Suprapubic skin (tissue), 4 donors: ENCODE results near the gene PANK3. TPM values are rescaled to one million over a fixed set of nuclear protein-coding genes. Genes with fewer than 3 reads are reported as not detected.

Experiments
- DNase-seq, 2 donors: peaks; one replicate each; pipeline ENCODE4 v3.0.0-alpha.2; 2019; ENCODE audit warnings: low spot score in 2 of 2
- H3K27ac ChIP-seq: fragments of 200-600 bp; sonication (generic); one replicate; pipeline ENCODE4 v1.5.1; 2019
- H3K27me3 ChIP-seq: fragments of 200-600 bp; sonication (generic); one replicate; pipeline ENCODE4 v1.5.1; 2019
- H3K36me3 ChIP-seq: fragments of 200-600 bp; sonication (generic); one replicate; pipeline ENCODE4 v1.5.1; 2019
- H3K4me1 ChIP-seq: fragments of 200-600 bp; sonication (generic); one replicate; pipeline ENCODE4 v1.5.1; 2019
- H3K4me3 ChIP-seq: fragments of 200-600 bp; sonication (generic); one replicate; pipeline ENCODE4 v1.5.1; 2019; ENCODE audit warnings: mild to moderate bottlenecking
- H3K9me3 ChIP-seq: fragments of 200-600 bp; sonication (generic); one replicate; pipeline ENCODE4 v1.5.1; 2019
- CTCF ChIP-seq, 2 donors: fragments of 200-600 bp in 1 of 2; fragments of 450-650 bp in 1 of 2; sonication (generic) in 1 of 2; IDR thresholded peaks; one replicate each; pipeline ENCODE4 v1.5.1; 2016 to 2019; ENCODE audit warnings: antibody characterized with exemption in 2 of 2, mild to moderate bottlenecking in 1 of 2, moderate library complexity in 1 of 2
- EP300 ChIP-seq: sonication (generic); formaldehyde crosslinking; IDR thresholded peaks from one replicate; pipeline ENCODE4 v1.6.1; 2017; ENCODE audit warnings: antibody characterized with exemption
- POLR2A ChIP-seq, 2 donors: fragments of 450-650 bp; IDR thresholded peaks; one replicate each; pipeline ENCODE4 v1.6.1; 2017; ENCODE audit warnings: antibody characterized with exemption in 2 of 2, mild to moderate bottlenecking in 2 of 2, moderate library complexity in 2 of 2
- POLR2AphosphoS5 ChIP-seq, 3 donors: sonication (generic); formaldehyde crosslinking; IDR thresholded peaks; one replicate each; pipeline ENCODE4 v1.6.1; 2017; ENCODE audit warnings: antibody characterized with exemption in 3 of 3
- WGBS: methylation state at CpG from one replicate; pipeline ENCODE4 v1.1.5; 2018; 5-methylcytosine and 5-hydroxymethylcytosine counted together
- total RNA-seq, 4 donors: library from RNA; depleted of rRNA; stranded (reverse); fragments of >200 nt; gene quantifications; one replicate each; pipeline ENCODE4 v1.1.0, GENCODE V29; 2016

The PANK3 gene
- total RNA-seq, 4 donors from 2014 or later = 30.3 to 53.7 (median 35.0) TPM

GRCh38 chr5:168603746-168604145 lies 24.6 kb upstream of the PANK3 start:
- Histone ChIP-seq H3K9me3 (no peaks in the 10 kb centered on the region), H3K4me1 (no peaks in the 10 kb centered on the region), H3K27me3 (no peaks in the 10 kb centered on the region), H3K4me3 (no peak overlapping the region), H3K36me3 (no peaks in the 10 kb centered on the region), H3K27ac (no peak overlapping the region)
- DNase-seq = no peak
- no peak for TF ChIP-seq EP300
- no peak for TF ChIP-seq CTCF (IDR thresholded peaks at IDR 0.05)
- no peak for TF ChIP-seq POLR2A (IDR thresholded peaks at IDR 0.05)
- TF ChIP-seq POLR2AphosphoS5 (IDR thresholded peaks at IDR 0.05) = no peak

- no peak overlapping the region for H3K4me3 ChIP-seq
- no peak for TF ChIP-seq EP300
- no peak for TF ChIP-seq CTCF (IDR thresholded peaks at IDR 0.05)
- no peak for TF ChIP-seq POLR2AphosphoS5 (IDR thresholded peaks at IDR 0.05)
- no peak for TF ChIP-seq POLR2A (IDR thresholded peaks at IDR 0.05)
- no peaks in the 10 kb centered on the region for H3K4me1 ChIP-seq
Observed at GRCh38 chr5:168602517-168602916, 23.3 kb upstream of the PANK3 start.

GRCh38 chr5:168601972-168602371 lies 22.8 kb upstream of the PANK3 start:
- no peaks in the 10 kb centered on the region for H3K4me1 ChIP-seq
- H3K36me3 ChIP-seq = no peaks in the 10 kb centered on the region
- no peak overlapping the region for H3K4me3 ChIP-seq
- no peaks in the 10 kb centered on the region for H3K27me3 ChIP-seq
- no peaks in the 10 kb centered on the region for H3K9me3 ChIP-seq
- no peak overlapping the region for H3K27ac ChIP-seq
- no peak for TF ChIP-seq EP300
- no peak for TF ChIP-seq CTCF (IDR thresholded peaks at IDR 0.05)
- no peak for TF ChIP-seq POLR2A (IDR thresholded peaks at IDR 0.05)
- no peak for TF ChIP-seq POLR2AphosphoS5 (IDR thresholded peaks at IDR 0.05)
- DNase-seq = no peak
- 70% methylated on average over 2 of the region's 2 CpGs for WGBS

More at GRCh38 chr5:168602517-168602916, 23.3 kb upstream of the PANK3 start:
- DNase-seq = no peak
- H3K27me3 ChIP-seq = no peaks in the 10 kb centered on the region
- H3K36me3 ChIP-seq = no peaks in the 10 kb centered on the region
- H3K9me3 ChIP-seq = no peaks in the 10 kb centered on the region
- H3K27ac ChIP-seq = no peak overlapping the region

GRCh38 chr5:168600409-168600808 lies 21.2 kb upstream of the PANK3 start:
- Histone ChIP-seq H3K9me3 (no peaks in the 10 kb centered on the region), H3K27ac (no peak overlapping the region), H3K36me3 (no peaks in the 10 kb centered on the region), H3K4me1 (no peaks in the 10 kb centered on the region), H3K4me3 (no peak overlapping the region), H3K27me3 (no peaks in the 10 kb centered on the region)
- WGBS = 49% methylated on average over 3 of the region's 3 CpGs
- no peak for DNase-seq
- no peak for TF ChIP-seq POLR2AphosphoS5 (IDR thresholded peaks at IDR 0.05)
- TF ChIP-seq POLR2A (IDR thresholded peaks at IDR 0.05) = no peak

GRCh38 chr5:168599826-168600225 lies 20.7 kb upstream of the PANK3 start:
- no peaks in the 10 kb centered on the region for H3K36me3 ChIP-seq
- H3K27ac ChIP-seq = no peak overlapping the region
- no peak for DNase-seq
- no peaks in the 10 kb centered on the region for H3K9me3 ChIP-seq
- WGBS = 87% methylated on average over 10 of the region's 10 CpGs
- no peaks in the 10 kb centered on the region for H3K27me3 ChIP-seq
- TF ChIP-seq CTCF (IDR thresholded peaks at IDR 0.05) (no peak), POLR2AphosphoS5 (IDR thresholded peaks at IDR 0.05) (no peak), POLR2A (IDR thresholded peaks at IDR 0.05) (no peak), EP300 (no peak)
- H3K4me3 ChIP-seq = no peak overlapping the region
- no peaks in the 10 kb centered on the region for H3K4me1 ChIP-seq

GRCh38 chr5:168598639-168599038 lies 19.5 kb upstream of the PANK3 start:
- no peak overlapping the region for H3K27ac ChIP-seq
- H3K9me3 ChIP-seq = no peaks in the 10 kb centered on the region
- no peaks in the 10 kb centered on the region for H3K4me1 ChIP-seq
- TF ChIP-seq POLR2A (IDR thresholded peaks at IDR 0.05) (no peak), CTCF (IDR thresholded peaks at IDR 0.05) (no peak), EP300 (no peak), POLR2AphosphoS5 (IDR thresholded peaks at IDR 0.05) (no peak)
- no peaks in the 10 kb centered on the region for H3K27me3 ChIP-seq
- WGBS = 69% methylated on average over 3 of the region's 3 CpGs
- H3K4me3 ChIP-seq = no peak overlapping the region
- H3K36me3 ChIP-seq = no peaks in the 10 kb centered on the region
- no peak for DNase-seq
